ENCODE measurements around the gene ETV6.

DNA sequence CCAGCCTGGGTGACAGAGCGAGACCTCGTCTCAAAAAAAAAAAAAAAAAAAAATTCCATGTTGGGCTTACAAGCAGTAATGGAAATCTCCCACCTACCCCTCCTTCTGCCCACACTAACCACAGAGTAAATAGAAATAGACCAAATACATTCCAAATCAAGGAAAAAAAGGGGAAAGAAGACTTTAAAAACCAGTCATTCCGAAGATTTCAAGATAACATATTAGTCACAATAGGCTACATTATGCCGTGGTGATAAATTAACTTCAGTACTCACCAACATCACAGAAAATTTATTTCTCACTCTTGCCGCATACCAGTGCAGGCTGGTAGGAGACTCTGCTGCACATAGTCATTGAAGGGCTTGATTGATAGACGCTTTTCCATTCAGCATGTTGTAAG is 15.5 kb upstream of the ETV6 start:
- TF ChIP-seq CTCF (IDR thresholded peaks at IDR 0.05) (no peak), POLR2A (IDR thresholded peaks at IDR 0.05) (no peak)
